HepG2 (cell line): ENCODE results near the gene F7. TPM values are rescaled to one million over a fixed set of nuclear protein-coding genes. Genes with fewer than 3 reads are reported as not detected.
A peak's percentile ranks its signal among the peaks of the same experiment; 100 is the strongest.

ENCODE experiments used
- ASH2L ChIP-seq: fragments of 300-600, 200-600 bp; sonication (generic); IDR thresholded peaks from 2 replicates; pipeline ENCODE4 v1.7.0; 2017; ENCODE audit warnings: low read depth, mild to moderate bottlenecking, moderate library complexity, mixed read lengths, low read length; ENCODE audit not compliant: insufficient read length
- ETV6 ChIP-seq: sonication (generic); formaldehyde crosslinking; conservative IDR thresholded peaks from 2 replicates; pipeline ENCODE4 v1.4.0; 2020; ENCODE audit warnings: missing genetic modification reagents
- GTF3A ChIP-seq: sonication (generic); formaldehyde crosslinking; conservative IDR thresholded peaks from 2 replicates; pipeline ENCODE4 v1.4.0; 2020; ENCODE audit warnings: mild to moderate bottlenecking, missing genetic modification reagents
- HHEX ChIP-seq: IDR thresholded peaks from 2 replicates; pipeline ENCODE4 v1.6.1; 2016; ENCODE audit warnings: control low read depth
- PPARG ChIP-seq: conservative IDR thresholded peaks from 2 replicates; pipeline ENCODE4 v1.6.1; 2016; ENCODE audit warnings: missing biosample characterization, missing genetic modification reagents
- SRSF1 ChIP-seq: fragments of 200-400 bp; formaldehyde crosslinking; optimal IDR thresholded peaks from 2 replicates; pipeline ENCODE3; 2017; ENCODE audit warnings: mild to moderate bottlenecking, low read depth, low read length, moderate library complexity
- TRIM22 ChIP-seq: fragments of 450-650 bp; IDR thresholded peaks from 2 replicates; pipeline ENCODE4 v1.6.1; 2017
- YEATS4 ChIP-seq: sonication (generic); formaldehyde crosslinking; IDR thresholded peaks from 2 replicates; pipeline ENCODE4 v1.4.0; 2020; ENCODE audit warnings: missing genetic modification reagents, borderline replicate concordance
- ZGPAT ChIP-seq: IDR thresholded peaks from 2 replicates; pipeline ENCODE4 v1.6.1; 2016; ENCODE audit warnings: mild to moderate bottlenecking
- ZNF296 ChIP-seq: sonication (generic); formaldehyde crosslinking; conservative IDR thresholded peaks from 2 replicates; pipeline ENCODE4 v1.5.0; 2020; ENCODE audit warnings: mild to moderate bottlenecking, missing genetic modification reagents
- ZNF367 ChIP-seq: sonication (generic); formaldehyde crosslinking; IDR thresholded peaks from 2 replicates; pipeline ENCODE4 v1.4.0; 2020; ENCODE audit warnings: missing genetic modification reagents, borderline replicate concordance
- ZNF451 ChIP-seq: sonication (generic); formaldehyde crosslinking; IDR thresholded peaks from 2 replicates; pipeline ENCODE4 v1.5.0; 2020; ENCODE audit warnings: mild to moderate bottlenecking, missing genetic modification reagents
- ZNF468 ChIP-seq: sonication (generic); formaldehyde crosslinking; IDR thresholded peaks from 2 replicates; pipeline ENCODE4 v1.8.0; 2022; ENCODE audit warnings: mild to moderate bottlenecking, moderate library complexity, missing genetic modification reagents
- polyA plus RNA-seq, 8 experiments: library from polyadenylated mRNA; depleted of rRNA in 3 of 8; stranded (reverse) in 7 of 8; unstranded in 1 of 8; fragments of >200 nt; fragmentation: Illumina TruSeq in 4 of 8; extraction: Trizol in 4 of 8; gene quantifications; 2 replicates each; pipeline versions ENCODE4 v1.2.1 to v1.2.3, GENCODE V29; 2011 to 2016; ENCODE audit warnings: low read depth in 4 of 8, missing spikeins in 1 of 8, mixed read lengths in 1 of 8; ENCODE audit not compliant: insufficient read depth in 1 of 8
- total RNA-seq, 5 experiments: library from RNA; depleted of rRNA; stranded (reverse); fragments of >200 nt; fragmentation: Illumina TruSeq; extraction: Trizol; gene quantifications; 2 replicates each; pipeline ENCODE4 v1.2.3, GENCODE V29; 2016; ENCODE audit warnings: low read depth in 1 of 5
- TF ChIP-seq, protein P1 (sequence below): sonication (generic); formaldehyde crosslinking; IDR thresholded peaks from 2 replicates; pipeline ENCODE4 v1.4.0; 2020; ENCODE audit warnings: mild to moderate bottlenecking, missing genetic modification reagents
- TF ChIP-seq, protein P2 (sequence below): sonication (generic); formaldehyde crosslinking; IDR thresholded peaks from 2 replicates; pipeline ENCODE4 v1.4.0; 2020; ENCODE audit warnings: low read depth, mild to moderate bottlenecking, missing genetic modification reagents
- TF ChIP-seq, protein P3 (sequence below): sonication (generic); formaldehyde crosslinking; IDR thresholded peaks from 2 replicates; pipeline ENCODE4 v1.4.0; 2020; ENCODE audit warnings: low read depth, missing genetic modification reagents
- TF ChIP-seq, protein P4 (sequence below): sonication (generic); formaldehyde crosslinking; conservative IDR thresholded peaks from 2 replicates; pipeline ENCODE4 v1.8.0; 2022; ENCODE audit warnings: low read depth, missing genetic modification reagents

F7 gene
- total and polyA plus RNA-seq, 2 of the 13 experiments (the other 11 are each of a cell fraction or from before 2014, with no cell fraction given), result 12.6 to 26.5 TPM

GRCh38 chr13:113138792-113139551, 33.4 kb downstream of the F7 start (continued):
- TF ChIP-seq HHEX (CRISPR knock-in tag) (peak; percentile 55; the same call in 1 of the 2 replicates), TRIM22 (no peak), ZNF367 (CRISPR knock-in tag) (no peak), ZGPAT (CRISPR knock-in tag) (peak; percentile 92), ASH2L (peak; percentile 81), PPARG (CRISPR knock-in tag) (peak; percentile 92), ZNF468 (CRISPR knock-in tag) (no peak), ETV6 (CRISPR knock-in tag) (peak; percentile 66; the same call in 1 of the 2 replicates), SRSF1 (no peak), ZNF451 (peak; percentile 74; the same call in 1 of the 2 replicates), YEATS4 (CRISPR knock-in tag) (peak; percentile 84), ZNF296 (CRISPR knock-in tag) (no peak), GTF3A (CRISPR knock-in tag) (0 out of 2 replicates have a peak, but pooled peaks have one; percentile 79)
- TF ChIP-seq, protein P1, sequence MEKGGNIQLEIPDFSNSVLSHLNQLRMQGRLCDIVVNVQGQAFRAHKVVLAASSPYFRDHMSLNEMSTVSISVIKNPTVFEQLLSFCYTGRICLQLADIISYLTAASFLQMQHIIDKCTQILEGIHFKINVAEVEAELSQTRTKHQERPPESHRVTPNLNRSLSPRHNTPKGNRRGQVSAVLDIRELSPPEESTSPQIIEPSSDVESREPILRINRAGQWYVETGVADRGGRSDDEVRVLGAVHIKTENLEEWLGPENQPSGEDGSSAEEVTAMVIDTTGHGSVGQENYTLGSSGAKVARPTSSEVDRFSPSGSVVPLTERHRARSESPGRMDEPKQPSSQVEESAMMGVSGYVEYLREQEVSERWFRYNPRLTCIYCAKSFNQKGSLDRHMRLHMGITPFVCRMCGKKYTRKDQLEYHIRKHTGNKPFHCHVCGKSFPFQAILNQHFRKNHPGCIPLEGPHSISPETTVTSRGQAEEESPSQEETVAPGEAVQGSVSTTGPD (CRISPR knock-in tag), result peak; percentile 71; the same call in 1 of the 2 replicates
- TF ChIP-seq, protein P2, sequence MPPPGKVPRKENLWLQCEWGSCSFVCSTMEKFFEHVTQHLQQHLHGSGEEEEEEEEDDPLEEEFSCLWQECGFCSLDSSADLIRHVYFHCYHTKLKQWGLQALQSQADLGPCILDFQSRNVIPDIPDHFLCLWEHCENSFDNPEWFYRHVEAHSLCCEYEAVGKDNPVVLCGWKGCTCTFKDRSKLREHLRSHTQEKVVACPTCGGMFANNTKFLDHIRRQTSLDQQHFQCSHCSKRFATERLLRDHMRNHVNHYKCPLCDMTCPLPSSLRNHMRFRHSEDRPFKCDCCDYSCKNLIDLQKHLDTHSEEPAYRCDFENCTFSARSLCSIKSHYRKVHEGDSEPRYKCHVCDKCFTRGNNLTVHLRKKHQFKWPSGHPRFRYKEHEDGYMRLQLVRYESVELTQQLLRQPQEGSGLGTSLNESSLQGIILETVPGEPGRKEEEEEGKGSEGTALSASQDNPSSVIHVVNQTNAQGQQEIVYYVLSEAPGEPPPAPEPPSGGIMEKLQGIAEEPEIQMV (CRISPR knock-in tag), result peak; percentile 87
- TF ChIP-seq, protein P3, sequence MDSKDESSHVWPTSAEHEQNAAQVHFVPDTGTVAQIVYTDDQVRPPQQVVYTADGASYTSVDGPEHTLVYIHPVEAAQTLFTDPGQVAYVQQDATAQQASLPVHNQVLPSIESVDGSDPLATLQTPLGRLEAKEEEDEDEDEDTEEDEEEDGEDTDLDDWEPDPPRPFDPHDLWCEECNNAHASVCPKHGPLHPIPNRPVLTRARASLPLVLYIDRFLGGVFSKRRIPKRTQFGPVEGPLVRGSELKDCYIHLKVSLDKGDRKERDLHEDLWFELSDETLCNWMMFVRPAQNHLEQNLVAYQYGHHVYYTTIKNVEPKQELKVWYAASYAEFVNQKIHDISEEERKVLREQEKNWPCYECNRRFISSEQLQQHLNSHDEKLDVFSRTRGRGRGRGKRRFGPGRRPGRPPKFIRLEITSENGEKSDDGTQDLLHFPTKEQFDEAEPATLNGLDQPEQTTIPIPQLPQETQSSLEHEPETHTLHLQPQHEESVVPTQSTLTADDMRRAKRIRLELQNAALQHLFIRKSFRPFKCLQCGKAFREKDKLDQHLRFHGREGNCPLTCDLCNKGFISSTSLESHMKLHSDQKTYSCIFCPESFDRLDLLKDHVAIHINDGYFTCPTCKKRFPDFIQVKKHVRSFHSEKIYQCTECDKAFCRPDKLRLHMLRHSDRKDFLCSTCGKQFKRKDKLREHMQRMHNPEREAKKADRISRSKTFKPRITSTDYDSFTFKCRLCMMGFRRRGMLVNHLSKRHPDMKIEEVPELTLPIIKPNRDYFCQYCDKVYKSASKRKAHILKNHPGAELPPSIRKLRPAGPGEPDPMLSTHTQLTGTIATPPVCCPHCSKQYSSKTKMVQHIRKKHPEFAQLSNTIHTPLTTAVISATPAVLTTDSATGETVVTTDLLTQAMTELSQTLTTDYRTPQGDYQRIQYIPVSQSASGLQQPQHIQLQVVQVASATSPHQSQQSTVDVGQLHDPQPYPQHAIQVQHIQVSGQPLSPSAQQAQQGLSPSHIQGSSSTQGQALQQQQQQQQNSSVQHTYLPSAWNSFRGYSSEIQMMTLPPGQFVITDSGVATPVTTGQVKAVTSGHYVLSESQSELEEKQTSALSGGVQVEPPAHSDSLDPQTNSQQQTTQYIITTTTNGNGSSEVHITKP (CRISPR knock-in tag), result peak; percentile 72; the same call in 1 of the 2 replicates
- TF ChIP-seq, protein P4, sequence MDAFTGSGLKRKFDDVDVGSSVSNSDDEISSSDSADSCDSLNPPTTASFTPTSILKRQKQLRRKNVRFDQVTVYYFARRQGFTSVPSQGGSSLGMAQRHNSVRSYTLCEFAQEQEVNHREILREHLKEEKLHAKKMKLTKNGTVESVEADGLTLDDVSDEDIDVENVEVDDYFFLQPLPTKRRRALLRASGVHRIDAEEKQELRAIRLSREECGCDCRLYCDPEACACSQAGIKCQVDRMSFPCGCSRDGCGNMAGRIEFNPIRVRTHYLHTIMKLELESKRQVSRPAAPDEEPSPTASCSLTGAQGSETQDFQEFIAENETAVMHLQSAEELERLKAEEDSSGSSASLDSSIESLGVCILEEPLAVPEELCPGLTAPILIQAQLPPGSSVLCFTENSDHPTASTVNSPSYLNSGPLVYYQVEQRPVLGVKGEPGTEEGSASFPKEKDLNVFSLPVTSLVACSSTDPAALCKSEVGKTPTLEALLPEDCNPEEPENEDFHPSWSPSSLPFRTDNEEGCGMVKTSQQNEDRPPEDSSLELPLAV, result no peak
